ENCODE measurements around the gene MKRN2OS.

The MKRN2OS gene, protein sequence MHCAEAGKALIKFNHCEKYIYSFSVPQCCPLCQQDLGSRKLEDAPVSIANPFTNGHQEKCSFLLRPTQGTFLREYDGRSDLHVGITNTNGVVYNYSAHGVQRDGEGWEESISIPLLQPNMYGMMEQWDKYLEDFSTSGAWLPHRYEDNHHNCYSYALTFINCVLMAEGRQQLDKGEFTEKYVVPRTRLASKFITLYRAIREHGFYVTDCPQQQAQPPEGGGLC

GRCh38 chr3:12545473-12545791 is at the start of gene MKRN2OS:
MKRN2OS (minus strand) TSS chr3:12545499; CDS start chr3:12545464, 35 bp downstream.
- in situ Hi-C loops (cut with MboI; ENCODE audit: low sequenced_read_pairs): no loop called here

DNA sequence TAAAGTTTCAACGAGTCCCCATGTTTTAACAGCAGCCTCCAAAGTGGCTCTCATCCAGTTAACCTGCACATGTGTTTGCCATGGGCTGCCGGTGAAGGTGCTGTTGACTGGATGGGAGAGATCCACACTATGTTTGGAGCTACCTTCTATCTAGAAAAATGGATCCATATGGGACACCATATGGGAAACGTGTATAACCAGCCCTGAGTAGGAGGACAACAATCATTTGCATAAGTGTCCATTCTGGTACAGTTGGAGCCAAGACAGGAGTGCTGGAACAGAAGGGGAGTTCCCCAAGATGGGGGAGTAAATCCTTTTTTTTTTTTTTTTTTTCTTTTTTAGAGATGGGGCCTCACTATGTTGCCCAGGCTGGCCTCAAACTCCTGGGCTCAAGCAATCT is 48.2 kb upstream of the MKRN2OS start:
- in situ Hi-C loops (cut with MboI; ENCODE audit: low sequenced_read_pairs): no loop called here

GRCh38 chr3:12591997-12592715 is 46.9 kb upstream of the MKRN2OS start:
- in situ Hi-C loops (cut with MboI; ENCODE audit: low sequenced_read_pairs): no loop called here

- in situ Hi-C loops (cut with MboI; ENCODE audit: low sequenced_read_pairs): no loop called here
These were observed 46.2 kb upstream of the MKRN2OS start for GRCh38 chr3:12591456-12591855.

DNA sequence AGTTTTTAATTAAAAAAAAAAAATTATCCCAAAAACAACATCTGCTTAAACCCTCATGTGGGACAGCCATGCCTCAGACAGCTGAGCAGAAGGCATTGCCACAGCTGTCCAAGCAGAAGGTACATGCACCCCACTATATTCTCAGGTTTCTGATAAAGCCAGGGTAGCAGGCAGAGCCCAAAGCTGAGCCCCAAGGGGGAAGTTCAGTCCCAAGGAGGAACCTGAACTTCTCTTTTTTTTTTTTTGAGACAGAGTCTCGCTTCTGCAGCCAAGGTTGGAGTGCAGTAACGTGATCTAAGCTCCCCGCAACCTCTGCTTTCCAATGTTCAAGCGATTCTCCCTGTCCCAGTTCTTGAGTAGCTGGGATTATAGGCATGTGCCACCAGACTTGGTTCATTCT is 44.8 kb upstream of the MKRN2OS start:
- in situ Hi-C loops (cut with MboI; ENCODE audit: low sequenced_read_pairs): no loop called here

DNA sequence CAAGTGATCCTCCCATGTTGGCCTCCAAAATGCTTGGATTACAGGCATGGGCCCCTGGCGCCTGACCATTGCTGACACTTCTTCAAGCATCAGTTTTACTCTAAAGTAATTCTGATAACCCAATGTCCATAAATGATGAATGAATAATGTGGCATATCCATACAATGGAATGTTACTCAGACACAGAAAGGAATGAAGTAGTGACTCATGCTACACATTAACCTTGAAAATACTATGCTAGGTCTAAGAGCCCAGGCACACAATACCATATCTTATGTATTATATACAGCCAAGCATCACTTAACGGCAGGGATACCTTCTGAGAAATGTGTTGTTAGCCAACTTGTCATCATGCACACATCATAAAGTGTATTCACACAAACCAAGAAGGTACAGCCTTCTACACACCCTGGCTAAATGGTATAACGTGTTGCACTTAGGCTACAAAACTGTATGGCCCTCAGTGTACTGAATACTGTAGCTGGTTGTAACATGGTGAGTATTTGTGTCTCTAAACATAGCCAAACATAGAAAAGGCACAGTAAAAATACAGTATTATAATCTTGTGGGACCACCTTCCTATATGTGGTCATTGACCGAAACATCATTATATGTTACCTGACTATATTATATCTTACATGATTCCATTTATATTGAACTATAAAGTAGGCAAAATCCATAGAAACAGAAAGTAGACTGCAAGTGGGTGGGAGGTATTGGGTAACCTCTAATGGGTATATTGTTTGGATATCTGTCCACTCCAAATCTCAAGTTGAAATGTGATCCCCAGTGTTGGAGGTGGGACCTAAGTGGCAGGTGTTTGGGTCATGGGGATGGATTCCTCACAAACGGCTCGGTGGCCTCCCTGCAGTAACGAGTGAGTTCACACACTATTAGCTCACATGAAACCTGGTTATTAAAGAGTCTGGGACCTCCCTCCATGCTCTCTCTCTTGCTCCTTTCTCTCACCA is 43.0 kb upstream of the MKRN2OS start:
- in situ Hi-C loops (cut with MboI; ENCODE audit: low sequenced_read_pairs): no loop called here

- in situ Hi-C loops (cut with MboI; ENCODE audit: low sequenced_read_pairs): no loop called here
These were observed 41.1 kb upstream of the MKRN2OS start for GRCh38 chr3:12586403-12586802.

- in situ Hi-C loops (cut with MboI; ENCODE audit: low sequenced_read_pairs): no loop called here
These were observed 40.7 kb upstream of the MKRN2OS start for GRCh38 chr3:12585970-12586369.

- in situ Hi-C loops (cut with MboI; ENCODE audit: low sequenced_read_pairs): no loop called here
These were observed 39.9 kb upstream of the MKRN2OS start for GRCh38 chr3:12585181-12585580.

DNA sequence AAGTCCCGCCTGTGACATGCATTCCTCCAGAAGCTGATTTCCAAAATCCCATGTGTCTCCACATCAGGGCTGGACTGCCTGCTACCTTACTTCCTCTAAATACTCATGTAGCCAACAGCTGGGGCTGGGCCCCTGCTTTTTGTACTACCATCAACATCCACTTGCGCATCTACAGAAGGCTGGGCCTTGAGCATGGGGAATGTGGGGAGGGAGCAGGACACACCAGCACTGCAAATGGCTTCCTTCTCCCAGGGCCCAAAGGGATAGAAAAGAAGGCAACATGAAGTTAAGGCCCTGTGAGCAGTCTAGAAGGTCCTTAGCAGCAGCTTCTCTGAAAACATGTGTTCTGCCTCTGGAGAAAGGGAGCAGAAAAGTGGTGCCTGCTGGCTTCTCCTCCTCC is 38.8 kb upstream of the MKRN2OS start:
- in situ Hi-C loops (cut with MboI; ENCODE audit: low sequenced_read_pairs): no loop called here

GRCh38 chr3:12583280-12583679 is 38.0 kb upstream of the MKRN2OS start:
- in situ Hi-C loops (cut with MboI; ENCODE audit: low sequenced_read_pairs): no loop called here

- in situ Hi-C loops (cut with MboI; ENCODE audit: low sequenced_read_pairs): no loop called here
These were observed 37.4 kb upstream of the MKRN2OS start for GRCh38 chr3:12582730-12583129.

DNA sequence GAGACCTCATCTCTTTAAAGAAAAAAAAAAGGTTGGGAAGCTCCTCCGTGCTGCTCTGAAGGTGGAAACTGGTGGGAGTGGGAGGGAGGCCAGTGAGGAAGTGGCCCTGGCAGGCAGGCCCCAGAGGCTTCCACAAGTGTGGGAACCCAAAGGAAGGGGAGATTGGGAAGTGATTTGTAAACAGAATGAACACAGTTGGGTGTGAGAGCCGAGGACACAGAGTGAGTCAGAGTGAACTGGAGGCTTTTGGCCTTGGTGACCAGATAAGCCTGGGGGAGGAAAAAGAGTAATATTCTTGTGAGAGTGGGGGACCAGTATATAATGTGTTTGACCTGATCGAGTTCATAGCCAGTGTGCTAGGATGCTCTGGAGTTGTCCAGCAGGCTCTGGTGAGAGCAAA is 34.6 kb upstream of the MKRN2OS start:
- in situ Hi-C loops (cut with MboI; ENCODE audit: low sequenced_read_pairs): no loop called here

GRCh38 chr3:12579456-12579855 is 34.2 kb upstream of the MKRN2OS start:
- in situ Hi-C loops (cut with MboI; ENCODE audit: low sequenced_read_pairs): no loop called here

DNA sequence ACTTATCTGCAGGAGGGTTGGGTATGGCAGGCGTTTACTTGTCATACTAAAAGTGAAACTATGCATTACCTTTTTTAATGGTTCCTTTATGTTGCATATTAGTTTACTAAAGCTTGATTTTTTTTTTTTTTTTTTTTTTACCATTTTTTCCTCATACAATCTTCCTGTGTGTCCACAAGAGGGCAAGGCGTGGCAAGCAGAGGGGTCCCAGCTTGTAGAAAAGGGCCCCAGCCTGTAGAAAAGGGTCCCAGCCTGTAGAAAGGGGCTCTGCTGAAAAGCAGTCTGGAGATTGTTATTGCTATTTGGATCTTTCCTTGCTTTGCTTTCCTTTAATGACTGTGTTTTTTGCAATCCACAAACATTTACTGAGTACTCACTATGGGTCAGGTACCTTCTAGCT is 33.4 kb upstream of the MKRN2OS start:
- in situ Hi-C loops (cut with MboI; ENCODE audit: low sequenced_read_pairs): no loop called here

GRCh38 chr3:12577379-12577778 is 32.1 kb upstream of the MKRN2OS start:
- in situ Hi-C loops (cut with MboI; ENCODE audit: low sequenced_read_pairs): no loop called here

DNA sequence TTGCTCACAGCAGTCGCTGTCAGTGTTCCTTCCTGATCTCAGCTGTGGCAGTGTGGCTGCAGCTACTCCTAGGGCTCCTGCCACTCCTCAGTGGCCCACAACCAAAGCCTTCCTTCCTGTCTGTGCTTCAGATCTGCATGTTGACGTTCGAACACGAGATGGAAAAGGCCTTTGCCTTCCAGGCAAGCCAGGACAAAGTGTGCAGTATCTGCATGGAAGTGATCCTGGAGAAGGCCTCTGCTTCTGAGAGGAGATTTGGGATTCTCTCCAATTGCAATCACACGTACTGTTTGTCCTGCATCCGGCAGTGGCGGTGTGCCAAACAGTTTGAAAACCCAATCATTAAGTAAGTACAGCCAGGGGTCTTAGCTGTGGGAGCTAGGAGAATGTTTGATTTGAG is 29.4 kb upstream of the MKRN2OS start:
- in situ Hi-C loops (cut with MboI; ENCODE audit: low sequenced_read_pairs): no loop called here

- in situ Hi-C loops (cut with MboI; ENCODE audit: low sequenced_read_pairs): no loop called here
These were observed 28.8 kb upstream of the MKRN2OS start for GRCh38 chr3:12574131-12574530.

- in situ Hi-C loops (cut with MboI; ENCODE audit: low sequenced_read_pairs): no loop called here
These were observed 26.7 kb upstream of the MKRN2OS start for GRCh38 chr3:12571986-12572385.

DNA sequence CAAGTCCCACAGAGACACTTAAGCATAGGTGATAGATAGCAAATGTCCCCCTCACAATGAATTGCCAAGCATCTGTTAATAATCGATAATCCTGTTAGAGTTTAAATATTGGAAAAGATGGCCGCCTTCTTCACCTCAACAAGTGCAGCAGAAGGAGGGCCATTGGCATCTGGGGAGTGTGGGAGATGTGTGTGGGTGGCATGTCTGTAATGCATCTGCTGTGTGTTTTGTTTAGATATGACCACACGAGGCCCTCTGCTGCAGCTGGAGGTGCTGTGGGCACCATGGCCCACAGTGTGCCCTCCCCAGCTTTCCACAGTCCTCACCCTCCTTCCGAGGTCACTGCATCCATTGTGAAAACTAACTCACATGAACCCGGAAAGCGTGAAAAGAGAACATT is 24.5 kb upstream of the MKRN2OS start:
- in situ Hi-C loops (cut with MboI; ENCODE audit: low sequenced_read_pairs): no loop called here

GRCh38 chr3:12568747-12569146 is 23.4 kb upstream of the MKRN2OS start:
- in situ Hi-C loops (cut with MboI; ENCODE audit: low sequenced_read_pairs): no loop called here

DNA sequence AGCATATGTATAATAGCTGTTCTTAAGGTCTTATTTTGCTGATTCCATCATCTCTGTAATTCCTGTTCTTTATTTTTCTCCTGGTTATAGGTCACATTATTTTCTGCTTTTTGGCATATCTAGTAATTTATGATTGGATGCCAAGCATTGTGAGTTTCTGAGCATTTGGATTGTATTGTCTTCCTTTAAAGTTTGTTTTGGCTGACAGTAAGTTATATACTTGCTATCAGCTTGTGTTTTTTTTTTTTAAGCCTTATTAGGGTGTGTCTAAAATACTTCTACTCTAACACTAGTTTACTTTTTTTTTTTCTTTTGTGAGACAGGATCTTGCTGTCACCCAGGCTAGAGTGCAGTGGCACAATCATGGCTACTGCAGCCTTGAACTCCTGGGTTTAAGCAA is 21.7 kb upstream of the MKRN2OS start:
- in situ Hi-C loops (cut with MboI; ENCODE audit: low sequenced_read_pairs): no loop called here

Measured in HL-60/S4 treated with phorbol 12-myristate 13-acetate at 8.2 ng/mL for 4 days and 3 days (cell line).